HG03280 (cell line): ENCODE results near the gene PARM1.

Experiments used
- ATAC-seq: cut with Tn5 transposase; IDR thresholded peaks from one replicate; pipeline ENCODE4 v1.9.1; 2021; ENCODE audit warnings: mild to moderate bottlenecking, moderate library complexity; ENCODE audit not compliant: unreplicated experiment

The PARM1 gene

DNA sequence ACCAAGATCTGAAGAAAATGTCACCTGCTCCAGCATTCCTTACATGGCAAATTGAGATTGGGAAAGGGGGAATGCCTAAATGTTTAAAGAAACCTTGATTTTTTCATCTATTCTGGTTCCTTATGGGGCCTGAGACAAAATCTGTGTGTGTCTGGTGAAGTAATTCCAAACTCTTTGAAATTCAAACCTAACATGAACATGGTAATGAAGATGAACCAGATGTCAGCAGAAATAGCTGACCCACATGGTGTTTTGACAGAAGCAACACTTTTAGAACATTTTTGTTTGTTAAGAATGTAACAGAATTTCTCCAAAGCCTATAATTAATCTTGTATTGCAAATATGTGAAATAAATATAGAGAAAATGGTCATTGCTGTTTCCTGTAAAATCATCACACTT, 133.0 kb downstream of the PARM1 start:
- ATAC-seq, result no peak

DNA sequence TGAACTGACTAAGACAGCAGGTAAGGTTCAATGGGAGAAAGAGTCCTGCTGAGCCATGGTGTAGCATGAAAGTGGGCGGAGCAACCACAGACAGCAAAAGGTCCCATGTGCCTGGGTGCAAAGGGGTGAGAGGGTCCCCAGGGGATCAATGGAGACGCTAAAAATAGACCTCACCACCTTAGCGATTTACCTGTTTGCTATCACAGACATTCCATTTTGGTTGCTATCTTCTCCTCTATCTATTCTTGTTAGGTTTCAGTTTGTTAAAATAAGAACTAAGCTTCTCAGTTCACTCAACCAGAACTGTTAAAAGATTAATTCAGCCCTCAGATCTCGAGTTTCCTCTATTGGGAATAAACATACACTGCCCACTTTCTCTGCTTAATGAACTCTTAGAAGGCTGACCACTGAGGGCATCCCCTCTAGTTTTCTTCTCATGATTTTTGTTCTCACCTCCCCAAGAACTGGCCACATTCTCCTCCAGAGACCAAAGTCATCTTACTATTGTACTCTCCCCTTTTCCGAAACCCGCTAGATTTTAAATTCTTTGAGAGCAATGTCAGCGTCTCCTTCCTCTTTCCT, 136.7 kb downstream of the PARM1 start:
- no peak for ATAC-seq

- no peak for ATAC-seq
These were observed 138.4 kb downstream of the PARM1 start for GRCh38 chr4:75071317-75071716.

DNA sequence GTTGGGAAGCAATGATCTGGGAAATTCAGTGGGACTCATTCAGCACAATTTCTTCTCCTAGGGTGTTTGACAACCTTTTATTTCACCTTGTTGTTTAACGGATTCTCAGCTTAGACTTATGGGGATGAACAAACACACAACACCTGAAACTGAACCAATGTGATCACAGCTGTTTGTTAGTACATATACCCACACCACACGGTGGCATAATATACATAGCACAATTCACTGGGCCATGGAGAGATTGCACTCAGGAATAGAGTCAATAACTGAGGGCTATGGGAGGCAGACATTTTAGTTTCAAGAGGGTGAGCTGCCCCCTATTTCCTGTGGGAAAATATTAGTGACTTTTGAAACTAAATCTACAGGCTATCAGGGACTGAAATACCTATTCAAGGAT, 148.0 kb downstream of the PARM1 start:
- ATAC-seq, result no peak

GRCh38 chr4:75081561-75081960, 148.6 kb downstream of the PARM1 start:
- no peak for ATAC-seq

GRCh38 chr4:75087416-75087815, 154.5 kb downstream of the PARM1 start:
- no peak for ATAC-seq

DNA sequence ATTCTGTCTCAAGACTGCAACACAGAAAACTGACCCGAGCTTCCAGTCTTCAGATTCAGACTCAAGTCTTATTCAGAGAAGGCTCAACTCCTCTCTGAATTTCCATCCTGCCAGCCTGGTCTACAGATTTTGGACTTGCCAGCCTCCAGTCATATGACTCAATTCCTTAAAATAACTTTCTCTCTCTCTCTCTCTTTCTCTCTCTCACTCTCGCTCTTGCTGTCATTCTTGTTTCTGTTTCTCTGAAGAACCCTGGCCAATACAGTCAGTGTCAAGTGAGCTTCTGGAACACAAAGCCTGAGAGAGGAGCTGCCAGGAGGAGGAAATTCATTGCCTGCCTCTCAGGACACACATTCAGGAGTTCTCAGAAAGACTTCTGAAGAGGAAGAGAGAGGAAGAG, 154.9 kb downstream of the PARM1 start:
- ATAC-seq, result peak; percentile 76

DNA sequence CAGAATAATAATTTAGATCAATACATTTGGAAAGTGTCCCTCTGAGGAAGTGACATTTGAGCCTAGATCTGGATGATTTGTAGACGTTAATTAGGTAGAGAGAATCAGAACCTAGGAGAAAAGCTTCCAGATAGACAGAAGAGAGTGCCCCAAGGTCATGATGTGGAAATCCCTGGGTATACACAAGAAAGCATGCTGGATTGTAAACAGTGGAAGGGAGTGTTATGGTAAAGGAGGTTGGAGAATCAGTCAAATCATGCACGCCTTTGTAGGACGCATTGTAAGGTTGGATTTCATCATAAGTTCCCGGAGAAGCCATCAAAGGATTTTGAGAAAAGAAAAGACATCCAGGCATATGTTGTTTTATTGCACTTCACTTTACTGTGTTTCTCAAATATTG, 156.3 kb downstream of the PARM1 start:
- ATAC-seq, result no peak

GRCh38 chr4:75099321-75099720, 166.4 kb downstream of the PARM1 start:
- ATAC-seq, result peak; percentile 90
